GM19372 (cell line): ENCODE measurements around the gene SUMF2.
"Not testable (repeated sequence)": the region's sequence is repeated elsewhere in the genome, so short reads cannot be mapped to it uniquely, and the experiment has no call there.

ENCODE experiments used
- ATAC-seq: cut with Tn5 transposase; IDR thresholded peaks from one replicate; pipeline ENCODE4 v1.9.1; 2021; ENCODE audit warnings: mild to moderate bottlenecking, low read depth, moderate library complexity; ENCODE audit not compliant: unreplicated experiment

SUMF2 gene

DNA sequence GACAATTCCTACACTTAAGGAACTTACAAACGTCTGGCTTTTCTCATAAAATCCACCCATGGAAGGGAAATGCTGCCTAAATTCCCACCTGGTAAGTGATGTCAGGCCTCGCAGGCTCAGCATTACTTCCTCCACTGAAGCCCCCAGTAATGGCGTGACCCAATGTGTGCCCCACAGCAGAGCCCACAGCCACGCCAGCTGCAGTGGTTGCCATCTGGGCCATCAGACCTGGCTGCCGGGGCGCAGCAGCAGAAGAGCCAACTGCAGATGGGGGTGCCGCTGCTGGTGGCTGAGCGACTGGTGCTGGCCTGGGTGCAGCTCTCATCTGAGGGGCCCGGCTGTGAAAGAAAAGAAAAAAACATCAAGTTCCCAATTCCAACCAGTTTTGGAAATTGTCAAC is 40.1 kb downstream of the SUMF2 start:
- not testable (repeated sequence) for ATAC-seq

DNA sequence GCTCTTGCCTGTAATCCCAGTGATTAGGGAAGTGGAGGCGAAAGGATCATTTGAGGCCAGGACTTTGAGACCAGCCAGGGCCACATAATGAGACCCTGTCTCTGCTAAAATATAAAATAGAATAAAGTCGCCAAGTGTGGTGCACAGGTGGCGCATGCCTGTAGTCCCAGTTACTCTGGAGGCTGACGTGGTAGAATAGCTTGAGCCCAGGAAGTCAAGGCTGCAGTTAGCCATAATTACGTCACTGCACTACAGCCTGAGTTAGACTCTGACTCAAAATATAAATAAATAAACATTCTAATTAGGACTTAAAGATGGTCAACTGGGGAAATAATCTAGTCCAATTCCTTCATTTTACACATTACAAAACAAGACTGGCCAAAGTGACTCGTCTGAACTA is 41.4 kb downstream of the SUMF2 start:
- no peak for ATAC-seq

DNA sequence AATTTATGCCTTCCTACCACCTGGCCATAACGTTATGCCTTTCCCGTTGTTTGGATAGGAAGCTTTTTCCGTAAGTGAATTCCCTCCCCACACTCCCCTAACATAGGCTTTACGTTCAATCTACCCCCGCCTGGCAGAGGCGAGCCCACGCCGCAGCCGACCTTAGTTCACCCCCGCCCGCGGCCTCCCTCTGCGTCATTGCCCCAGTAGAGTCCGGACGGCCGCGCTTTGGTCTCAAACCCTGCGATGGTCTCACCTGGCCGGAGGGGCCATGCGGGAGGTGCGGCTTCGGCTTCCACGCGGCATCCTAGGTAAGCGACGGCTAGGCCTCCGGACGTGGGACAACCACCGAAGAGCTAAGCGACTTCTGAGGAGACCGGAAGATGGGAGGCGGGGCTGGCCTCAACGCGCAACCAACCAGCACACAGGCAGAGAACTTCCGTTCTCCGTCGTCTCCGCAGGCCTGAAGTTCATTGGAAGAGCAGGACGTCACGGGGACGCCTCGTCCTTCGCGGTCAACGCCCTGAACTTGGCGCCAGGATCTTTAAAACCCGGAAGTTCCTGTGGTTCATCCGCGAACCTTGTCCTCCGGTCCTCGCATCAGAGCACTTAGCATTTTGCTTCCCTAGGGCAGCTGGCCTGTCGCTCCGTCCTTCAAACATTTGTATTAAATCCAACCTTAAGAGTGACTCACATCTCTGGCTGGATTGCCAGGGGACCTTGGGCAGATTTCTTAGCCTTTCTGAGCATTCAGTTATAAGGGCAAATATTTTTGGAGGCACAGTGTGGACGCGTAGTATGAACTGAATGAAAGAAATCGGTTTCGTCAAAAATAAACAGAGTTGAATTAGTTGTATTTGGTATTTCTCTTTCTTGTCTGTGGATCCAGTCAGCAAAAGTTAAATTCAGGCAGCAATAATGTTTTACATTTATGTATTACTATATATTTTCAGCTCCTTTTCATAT is 42.3 kb downstream of the SUMF2 start, which contains the start of gene CHCHD2:
CHCHD2 (minus strand) TSS at position 369 of the 966 bp plus-strand sequence; CDS start at position 306, 63 bp downstream.
- peak; percentile 99 for ATAC-seq

DNA sequence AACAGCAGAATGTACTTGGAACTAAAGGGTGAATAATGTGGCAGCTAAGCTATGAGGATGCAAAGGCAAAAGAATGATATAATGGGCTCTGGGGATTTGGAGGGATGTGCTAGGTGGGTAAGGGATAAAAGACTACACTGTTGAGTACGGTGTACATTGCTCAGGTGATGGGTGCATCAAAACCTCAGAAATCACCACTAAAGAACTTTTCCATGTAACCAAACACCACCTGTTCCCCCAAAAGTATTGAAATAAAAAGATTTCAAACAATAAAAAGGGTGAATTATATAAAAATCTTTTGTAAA is 43.8 kb downstream of the SUMF2 start:
- no peak for ATAC-seq

DNA sequence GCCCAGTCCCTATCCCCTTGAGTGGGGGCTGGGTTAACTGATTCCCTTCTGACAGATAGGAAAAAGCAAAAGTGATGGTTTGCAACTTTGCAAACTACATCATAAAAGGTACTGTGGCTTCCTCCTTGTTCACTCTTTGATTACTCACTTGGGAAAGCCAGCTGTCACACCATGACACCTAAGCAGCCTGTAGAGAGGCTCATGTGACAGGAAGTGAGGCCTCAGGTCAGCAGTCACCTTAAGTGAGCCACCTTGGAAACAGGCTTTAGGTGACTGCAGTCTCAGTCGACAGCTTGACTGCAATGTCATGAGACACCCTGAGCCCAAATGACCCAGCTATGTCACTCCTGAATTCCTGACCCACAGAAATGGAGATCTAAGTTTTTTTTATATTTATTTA is 46.5 kb downstream of the SUMF2 start:
- ATAC-seq = no peak

DNA sequence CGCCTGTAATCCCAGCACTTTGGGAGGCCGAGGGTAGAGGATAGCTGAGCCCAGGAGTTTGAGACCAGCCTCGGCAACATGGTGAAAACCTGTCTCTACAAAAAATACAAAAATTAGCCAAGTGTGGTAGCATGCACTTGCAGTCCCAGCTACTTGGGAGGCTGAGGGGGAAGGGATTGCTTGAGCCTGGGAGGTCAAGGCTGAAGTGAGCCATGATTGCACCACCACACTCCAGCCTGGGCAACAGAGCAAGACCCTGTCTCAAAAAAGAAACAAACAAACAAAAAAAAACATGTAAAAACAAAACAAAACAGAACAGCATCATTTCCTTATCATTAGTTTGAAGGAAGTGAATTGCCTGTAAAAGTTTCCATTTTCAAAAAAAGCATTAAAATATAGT is 48.2 kb downstream of the SUMF2 start:
- not testable (repeated sequence) for ATAC-seq

DNA sequence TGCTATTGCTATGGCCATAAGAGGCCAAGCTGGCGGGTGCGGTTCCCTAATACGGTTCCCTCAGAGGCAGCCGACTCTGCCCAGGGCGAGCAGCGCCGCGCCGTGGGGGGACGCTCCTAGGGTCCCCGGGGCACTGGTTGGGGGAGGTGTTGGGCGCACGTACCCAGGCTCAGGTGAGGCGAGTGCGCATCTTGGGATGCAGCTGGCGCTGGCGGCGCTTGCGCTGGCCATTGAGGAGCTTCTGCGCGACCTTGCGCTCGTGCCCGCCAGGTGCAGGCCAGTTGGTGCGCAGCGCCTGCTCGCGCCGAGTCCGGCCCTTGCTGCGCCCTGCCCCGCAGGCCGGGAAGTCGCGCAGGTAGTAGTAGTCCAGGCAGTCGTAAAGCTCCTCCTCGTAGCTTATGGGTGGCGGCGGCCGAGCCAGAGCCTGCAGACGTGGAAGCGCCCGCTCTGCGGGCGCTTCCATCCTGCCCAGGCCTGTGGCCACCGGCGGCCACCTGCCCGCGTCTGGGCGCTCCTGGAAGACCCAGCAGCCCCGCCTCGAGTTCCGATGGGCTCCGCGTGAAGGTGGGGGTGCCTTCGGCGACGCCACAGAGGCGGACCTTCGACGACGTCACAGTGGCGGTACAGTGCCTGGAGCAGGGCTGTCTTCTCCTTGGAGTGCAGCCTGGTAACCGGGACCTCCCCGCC is 51.9 kb downstream of the SUMF2 start, which contains the start of gene NUPR2:
NUPR2 (minus strand) TSS at position 566 of the 687 bp plus-strand sequence; CDS start at position 463, 103 bp downstream.
- ATAC-seq = no peak

DNA sequence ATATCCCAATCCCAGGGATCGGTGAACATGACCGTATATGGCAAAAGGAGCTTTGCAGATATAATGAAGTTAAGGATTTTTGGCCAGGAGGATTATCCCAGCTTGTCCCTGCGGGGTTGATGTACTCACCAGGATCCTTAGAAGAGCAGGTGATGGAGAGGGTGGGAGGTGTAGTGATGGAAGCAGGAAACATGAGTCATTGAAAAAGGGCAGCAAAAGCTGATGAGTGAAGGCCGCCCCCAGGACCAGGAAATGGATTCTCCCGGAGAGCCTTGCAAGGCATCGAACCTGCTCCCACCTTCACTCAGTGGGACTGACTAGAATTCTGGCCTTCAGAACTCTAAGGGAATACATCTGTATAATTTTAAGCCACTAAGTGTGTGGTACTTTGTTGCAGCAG is 57.4 kb downstream of the SUMF2 start:
- ATAC-seq = no peak

DNA sequence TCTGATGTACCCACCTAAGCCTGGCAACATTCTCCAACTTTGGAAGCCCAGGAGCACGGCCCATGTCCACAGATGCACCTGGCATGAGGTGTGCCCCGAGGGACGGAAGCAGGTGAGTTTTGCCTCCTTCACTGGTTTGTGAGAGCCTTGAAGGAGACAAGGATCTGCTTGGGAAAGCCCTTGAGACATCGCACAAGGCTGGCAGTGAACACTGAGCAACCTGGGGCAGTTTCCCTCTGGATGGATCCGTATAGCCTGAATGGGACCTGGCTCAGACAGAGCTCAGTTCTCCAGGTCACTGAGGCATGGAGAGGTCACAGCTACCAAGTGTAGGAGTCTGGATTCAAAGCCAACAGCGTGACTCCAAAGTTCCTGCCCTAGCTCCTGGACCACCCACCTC is 60.9 kb downstream of the SUMF2 start:
- ATAC-seq = no peak

DNA sequence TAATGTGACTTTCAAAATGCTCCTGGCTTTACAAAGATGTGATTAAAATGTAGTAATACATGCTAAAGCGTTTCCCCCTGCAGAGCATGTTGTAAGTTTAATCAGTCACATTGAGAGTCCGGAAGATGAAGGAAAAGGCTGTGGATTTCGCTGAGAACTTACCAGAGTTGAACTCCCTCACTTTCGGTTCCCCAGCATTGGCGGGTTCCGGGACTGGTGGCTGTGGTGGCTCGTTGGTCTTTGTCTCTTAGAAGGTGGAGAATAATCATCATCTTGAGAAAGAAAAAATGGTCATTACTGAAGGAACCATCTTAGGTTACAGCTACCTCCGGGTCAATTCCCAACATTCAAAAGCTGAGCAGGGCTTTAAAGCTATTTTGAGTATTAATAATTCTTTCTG is 61.7 kb downstream of the SUMF2 start:
- no peak for ATAC-seq

DNA sequence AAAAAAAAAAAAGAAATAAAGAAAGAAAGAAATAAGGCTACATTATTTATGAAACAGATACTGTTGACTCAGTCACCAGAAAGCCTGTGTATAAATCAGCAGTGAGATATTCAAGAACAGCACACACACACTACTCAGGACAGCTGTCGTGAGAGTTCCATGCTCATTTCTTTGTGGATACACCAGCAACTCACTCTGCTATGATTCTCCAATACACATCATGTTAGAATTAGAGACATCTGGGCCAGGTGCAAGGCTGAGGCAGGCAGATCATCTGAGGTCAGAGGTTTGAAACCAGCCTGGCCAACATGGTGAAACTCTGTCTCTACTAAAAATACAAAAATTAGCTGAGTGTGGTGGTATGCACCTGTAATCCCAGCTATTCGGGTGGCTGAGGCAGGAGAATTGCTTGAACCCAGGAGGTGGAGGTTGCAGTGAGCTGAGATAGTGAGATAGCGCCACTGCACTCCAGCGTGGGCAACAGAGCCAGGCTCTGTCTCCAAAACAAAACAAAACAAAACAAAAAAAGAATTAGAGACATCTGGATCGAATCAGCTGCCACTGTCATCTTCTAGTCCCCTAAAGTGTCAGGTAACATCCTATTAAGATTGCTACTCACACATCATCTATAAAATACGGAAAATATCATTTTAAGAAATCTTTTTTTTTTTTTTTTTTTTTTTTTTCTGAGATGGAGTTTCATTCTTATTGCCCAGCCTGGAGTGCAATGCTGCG is 63.3 kb downstream of the SUMF2 start:
- no peak for ATAC-seq
